ENCODE data around the gene TMEM131L.

DNA sequence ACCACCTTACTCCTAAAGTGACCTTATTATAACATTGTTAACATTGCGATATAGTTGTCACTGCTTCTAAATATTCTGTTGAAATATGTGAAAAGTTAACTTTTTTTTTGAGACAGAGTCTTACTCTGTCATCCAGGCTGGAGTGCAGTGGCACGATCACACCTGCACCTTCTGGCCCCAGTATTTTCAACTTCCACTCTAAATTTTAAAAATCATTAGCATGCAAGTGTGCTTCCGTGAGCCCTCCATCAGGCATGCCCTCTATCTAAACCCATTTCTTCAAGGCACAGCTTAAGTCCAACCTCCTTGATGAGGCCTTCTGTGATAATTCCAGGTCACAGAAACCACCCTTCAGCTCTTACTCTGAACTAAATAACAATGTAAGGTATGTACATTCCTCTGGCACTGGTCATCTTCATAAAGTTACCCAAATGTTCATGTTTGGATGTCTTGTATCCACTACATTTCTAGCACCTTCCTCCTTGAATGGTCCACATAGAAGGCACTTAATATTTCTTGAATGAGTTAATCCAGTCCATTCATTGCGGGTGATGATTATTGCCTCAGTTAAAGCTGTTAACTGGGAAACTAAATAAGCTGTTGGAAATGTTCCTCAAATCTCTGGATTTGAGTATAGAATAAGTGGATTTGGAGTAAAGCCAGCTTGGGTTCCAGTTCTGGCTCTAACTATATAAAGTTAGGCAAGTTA lies 38.6 kb upstream of the TMEM131L start:
- TF ChIP-seq, protein P1, sequence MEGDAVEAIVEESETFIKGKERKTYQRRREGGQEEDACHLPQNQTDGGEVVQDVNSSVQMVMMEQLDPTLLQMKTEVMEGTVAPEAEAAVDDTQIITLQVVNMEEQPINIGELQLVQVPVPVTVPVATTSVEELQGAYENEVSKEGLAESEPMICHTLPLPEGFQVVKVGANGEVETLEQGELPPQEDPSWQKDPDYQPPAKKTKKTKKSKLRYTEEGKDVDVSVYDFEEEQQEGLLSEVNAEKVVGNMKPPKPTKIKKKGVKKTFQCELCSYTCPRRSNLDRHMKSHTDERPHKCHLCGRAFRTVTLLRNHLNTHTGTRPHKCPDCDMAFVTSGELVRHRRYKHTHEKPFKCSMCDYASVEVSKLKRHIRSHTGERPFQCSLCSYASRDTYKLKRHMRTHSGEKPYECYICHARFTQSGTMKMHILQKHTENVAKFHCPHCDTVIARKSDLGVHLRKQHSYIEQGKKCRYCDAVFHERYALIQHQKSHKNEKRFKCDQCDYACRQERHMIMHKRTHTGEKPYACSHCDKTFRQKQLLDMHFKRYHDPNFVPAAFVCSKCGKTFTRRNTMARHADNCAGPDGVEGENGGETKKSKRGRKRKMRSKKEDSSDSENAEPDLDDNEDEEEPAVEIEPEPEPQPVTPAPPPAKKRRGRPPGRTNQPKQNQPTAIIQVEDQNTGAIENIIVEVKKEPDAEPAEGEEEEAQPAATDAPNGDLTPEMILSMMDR (IDR thresholded peaks at IDR 0.05): no peak
- TF ChIP-seq POLR2A (IDR thresholded peaks at IDR 0.05): no peak

All from testis (tissue), 2 donors.